IMR-90 (cell line): ENCODE measurements around the gene COPZ1. TPM values are rescaled to one million over a fixed set of nuclear protein-coding genes. Genes with fewer than 3 reads are reported as not detected.

Source experiments
- ATAC-seq: fragments of 200-7000 bp; cut with Tn5 transposase; 2 replicates; pipeline ENCODE4 v1.9.1; 2020; ENCODE audit warnings: low read depth, mild to moderate bottlenecking, moderate library complexity
- BruUV-seq: library from RNA; stranded (reverse); fragments of 400-500 nt; replicated peaks from 2 replicates; lab custom pipeline; 2021; lab: Mats Ljungman, UMichigan
- CTCF ChIA-PET: fragments of 300-600 bp; formaldehyde crosslinking; extraction: SDS; loops from one replicate; lab custom pipeline; 2021; ENCODE audit warnings: antibody characterized with exemption; lab: Yijun Ruan, JAX
- POLR2A ChIA-PET: fragments of 300-600 bp; sonication (Branson Sonifier 250); formaldehyde crosslinking; loops from one replicate; lab custom pipeline; 2022; ENCODE audit warnings: antibody characterized with exemption; ENCODE audit not compliant: unreplicated experiment; lab: Charles Lee
- DNase-seq: peaks from one replicate; pipeline ENCODE4 v3.0.0; 2013
- H2AFZ ChIP-seq: replicated peaks from 2 replicates; pipeline ENCODE3; 2013; ENCODE audit warnings: low read length, mild to moderate bottlenecking; ENCODE audit not compliant: poor library complexity
- H2AK5ac ChIP-seq: 2 replicates; pipeline ENCODE4 v1.6.1; 2013; ENCODE audit warnings: low read depth, low read length, inconsistent platforms
- H2AK9ac ChIP-seq: replicated peaks from 2 replicates; pipeline ENCODE3; 2013; ENCODE audit warnings: mild to moderate bottlenecking, low read depth, low read length, moderate library complexity; ENCODE audit not compliant: poor library complexity
- H2BK120ac ChIP-seq: 2 replicates; pipeline ENCODE4 v1.6.1; 2013; ENCODE audit warnings: low read depth, low read length, inconsistent platforms
- H2BK15ac ChIP-seq: 3 replicates; pipeline ENCODE4 v1.6.1; 2013; ENCODE audit warnings: low read depth, low read length, inconsistent platforms
- H2BK20ac ChIP-seq: 2 replicates; pipeline ENCODE4 v1.6.1; 2013; ENCODE audit warnings: low read depth, mild to moderate bottlenecking, inconsistent platforms, low read length, moderate library complexity
- H2BK5ac ChIP-seq: 2 replicates; pipeline ENCODE4 v1.6.1; 2013; ENCODE audit warnings: mild to moderate bottlenecking, low read depth, low read length, inconsistent platforms; ENCODE audit not compliant: poor library complexity, severe bottlenecking
- H3K14ac ChIP-seq: replicated peaks from 2 replicates; pipeline ENCODE4 v1.6.1; 2013; ENCODE audit warnings: low read depth, low read length, inconsistent platforms
- H3K18ac ChIP-seq: 2 replicates; pipeline ENCODE4 v1.6.1; 2013; ENCODE audit warnings: low read depth, low read length, control low read depth
- H3K23ac ChIP-seq: 2 replicates; pipeline ENCODE4 v1.6.1; 2013; ENCODE audit warnings: low read depth, low read length, inconsistent platforms
- H3K27ac ChIP-seq: 2 replicates; pipeline ENCODE4 v1.5.1; 2013; ENCODE audit warnings: mild to moderate bottlenecking, control low read depth, low read length; ENCODE audit not compliant: insufficient read depth
- H3K27me3 ChIP-seq: 2 replicates; pipeline ENCODE4 v1.6.1; 2013; ENCODE audit warnings: low read length; ENCODE audit not compliant: control insufficient read depth, insufficient read depth
- H3K36me3 ChIP-seq: 2 replicates; pipeline ENCODE4 v1.6.1; 2013; ENCODE audit warnings: low read length, mixed read lengths; ENCODE audit not compliant: control insufficient read depth, insufficient read depth
- H3K4ac ChIP-seq: 2 replicates; pipeline ENCODE4 v1.6.1; 2013; ENCODE audit warnings: low read depth, low read length, inconsistent platforms
- H3K4me1 ChIP-seq: 2 replicates; pipeline ENCODE4 v1.6.1; 2013; ENCODE audit warnings: low read length, mixed read lengths; ENCODE audit not compliant: control insufficient read depth, insufficient read depth
- H3K4me2 ChIP-seq: 2 replicates; pipeline ENCODE4 v1.6.1; 2013; ENCODE audit warnings: low read depth, mild to moderate bottlenecking, control low read depth, low read length, moderate library complexity
- H3K4me3 ChIP-seq: 2 replicates; pipeline ENCODE4 v1.5.1; 2013; ENCODE audit warnings: low read depth, mild to moderate bottlenecking, control low read depth, low read length, moderate library complexity; ENCODE audit not compliant: insufficient read depth
- H3K56ac ChIP-seq: 2 replicates; pipeline ENCODE4 v1.6.1; 2013; ENCODE audit warnings: low read length, inconsistent platforms; ENCODE audit not compliant: insufficient read depth; ENCODE audit errors: extremely low read depth
- H3K79me1 ChIP-seq, 2 experiments: 2 replicates each; pipeline ENCODE4 v1.6.1; 2013; ENCODE audit warnings: low read length in 2 of 2, inconsistent platforms in 1 of 2, low read depth in 1 of 2
- H3K9ac ChIP-seq: 2 replicates; pipeline ENCODE4 v1.6.1; 2013; ENCODE audit warnings: low read depth, low read length, control low read depth
- H3K9me1 ChIP-seq: 2 replicates; pipeline ENCODE4 v1.6.1; 2013; ENCODE audit warnings: low read length, inconsistent platforms; ENCODE audit not compliant: insufficient read depth
- H3K9me3 ChIP-seq: 2 replicates; pipeline ENCODE4 v1.6.1; 2013; ENCODE audit warnings: low read length; ENCODE audit not compliant: control insufficient read depth, insufficient read depth
- H4K20me1 ChIP-seq: 2 replicates; pipeline ENCODE4 v1.6.1; 2013; ENCODE audit warnings: low read length, inconsistent platforms; ENCODE audit not compliant: insufficient read depth
- H4K5ac ChIP-seq: 2 replicates; pipeline ENCODE4 v1.6.1; 2013; ENCODE audit warnings: mild to moderate bottlenecking, low read depth, low read length, control low read depth
- H4K8ac ChIP-seq, 2 experiments: 2 replicates each; pipeline ENCODE4 v1.6.1; 2013; ENCODE audit warnings: low read depth in 2 of 2, low read length in 2 of 2, control low read depth in 1 of 2, inconsistent platforms in 1 of 2
- H4K91ac ChIP-seq: 2 replicates; pipeline ENCODE4 v1.6.1; 2013; ENCODE audit warnings: low read depth, low read length, inconsistent platforms; ENCODE audit not compliant: insufficient read depth
- CEBPB ChIP-seq: IDR thresholded peaks from 2 replicates; pipeline ENCODE4 v1.6.1; 2012; ENCODE audit warnings: low read depth, low read length, improper control_type of control experiment
- MXI1 ChIP-seq: IDR thresholded peaks from 2 replicates; pipeline ENCODE4 v1.6.1; 2012; ENCODE audit warnings: low read depth, mild to moderate bottlenecking, low read length, moderate library complexity, borderline replicate concordance
- RFX5 ChIP-seq: IDR thresholded peaks from 2 replicates; pipeline ENCODE4 v1.8.0; 2012; ENCODE audit warnings: low read depth, mild to moderate bottlenecking, low read length, moderate library complexity
- WGBS, 2 experiments: methylation state at CpG; one replicate each; pipeline versions ENCODE4 v1.1.5 to v1.1.7; 2013; ENCODE audit warnings: missing lambda C conversion rate in 2 of 2; ENCODE audit not compliant: insufficient read length in 1 of 2; ENCODE audit errors: extremely low coverage in 2 of 2; 5-methylcytosine and 5-hydroxymethylcytosine counted together
- dilution Hi-C: fragments of 300-500 bp; cut with HindIII; formaldehyde crosslinking; loops from one replicate; pipeline ENCODE4 v1.14.3; 2018; ENCODE audit warnings: low sequenced_read_pairs; ENCODE audit not compliant: unreplicated experiment
- in situ Hi-C: fragments of 300-500 bp; cut with MboI; formaldehyde crosslinking; loops from 3 replicates; pipeline ENCODE4 v1.14.3; 2019; ENCODE audit warnings: low sequenced_read_pairs, inconsistent platforms, mixed read lengths
- intact Hi-C: fragments of 100-400 bp; cut with micrococcal nuclease; formaldehyde crosslinking; loops from 2 replicates; pipeline ENCODE4 v1.10.0; 2022
- polyA plus RNA-seq, 3 experiments: library from polyadenylated mRNA; depleted of rRNA; stranded (reverse); fragments of >200 nt; gene quantifications; 2 replicates each; pipeline ENCODE4 v1.2.3, GENCODE V29; 2012; ENCODE audit warnings: low replicate concordance in 1 of 3
- total RNA-seq: library from RNA; depleted of rRNA; stranded (reverse); fragments of >200 nt; gene quantifications from 2 replicates; pipeline ENCODE4 v1.2.3, GENCODE V29; 2012
- TF ChIP-seq, protein P1 (sequence below): fragments of 150-350 bp; IDR thresholded peaks from 2 replicates; pipeline ENCODE4 v1.6.1; 2017; ENCODE audit warnings: mild to moderate bottlenecking, antibody characterized with exemption, low read length, low read depth
- TF ChIP-seq, protein P2 (sequence below): fragments of 150-350 bp; IDR thresholded peaks from 2 replicates; pipeline ENCODE4 v1.6.1; 2016; ENCODE audit warnings: low read depth, mild to moderate bottlenecking, low read length, moderate library complexity, borderline replicate concordance

The COPZ1 gene
- total and polyA plus RNA-seq, 2 of the 4 experiments (the other 2 are of a cell fraction) = 187 to 382 TPM

GRCh38 chr12:54381136-54381535 lies 56.2 kb downstream of the COPZ1 start (continued):
- no peak for TF ChIP-seq CEBPB

GRCh38 chr12:54383041-54383609 lies 58.2 kb downstream of the COPZ1 start:
- no peak overlapping the region for H3K4me3 ChIP-seq
- peak overlapping the region; percentile 13; the same call in 1 of the 3 replicates for H2BK15ac ChIP-seq
- BruUV-seq = no TSS peak
- H4K5ac ChIP-seq = peak overlapping the region; percentile 50; the same call in 1 of the 2 replicates
- no peak overlapping the region for H3K56ac ChIP-seq
- dilution Hi-C loops (no loop called here), intact Hi-C loops (no loop called here), in situ Hi-C loops (no loop called here)
- peaks cover 0 to 6% of the 10 kb centered on the region in 2 experiments; a peak in 1 of 4 replicates for H3K79me1 ChIP-seq
- H3K27me3 ChIP-seq = no peaks in the 10 kb centered on the region
- peak overlapping the region; percentile 66 for H3K4ac ChIP-seq
- H2BK20ac ChIP-seq = peak overlapping the region; percentile 19; the same call in 1 of the 2 replicates
- H3K27ac ChIP-seq = peak overlapping the region; percentile 55
- H3K4me1 ChIP-seq = peaks cover 17% of the 10 kb centered on the region
- H3K9me1 ChIP-seq = no peaks in the 10 kb centered on the region; the same call in 1 of the 2 replicates
- peak overlapping the region; percentile 5 for H2AK9ac ChIP-seq
- H3K36me3 ChIP-seq = no peaks in the 10 kb centered on the region
- H4K20me1 ChIP-seq = peaks cover 4% of the 10 kb centered on the region; the same call in 1 of the 2 replicates
- H4K91ac ChIP-seq = no peak overlapping the region
- ChIA-PET CTCF (interaction anchor here (0.7 to 1.0 kb wide), 6 partner anchors 10 to 167 kb away, joined by 3 to 9 read pairs (median 3); no protein-coding TSS in a partner anchor), POLR2A (interaction anchor here (1.0 kb wide), 1 partner anchor 37 kb away, joined by 3 read pairs; no protein-coding TSS in a partner anchor)
- H4K8ac ChIP-seq = peak overlapping the region in 1 of 2 experiments; percentile 71; a peak in 1 of 4 replicates
- H3K4me2 ChIP-seq = no peak overlapping the region
- peak overlapping the region; percentile 69 for H2AFZ ChIP-seq
- ATAC-seq (peak; percentile 77), DNase-seq (peak; percentile 96)
- H2BK5ac ChIP-seq = peak overlapping the region; percentile 70
- H3K9ac ChIP-seq = no peak overlapping the region
- no peak overlapping the region for H3K23ac ChIP-seq
- peak overlapping the region; percentile 74 for H2BK120ac ChIP-seq
- H3K18ac ChIP-seq = peak overlapping the region; percentile 54; the same call in 1 of the 2 replicates
- no CpG with 5 or more reads among the region's 3 CpGs for WGBS, 2 experiments
- H3K9me3 ChIP-seq = no peaks in the 10 kb centered on the region
- no peak overlapping the region for H3K14ac ChIP-seq
- H2AK5ac ChIP-seq = peak overlapping the region; percentile 72; the same call in 1 of the 2 replicates
- TF ChIP-seq, protein P1, sequence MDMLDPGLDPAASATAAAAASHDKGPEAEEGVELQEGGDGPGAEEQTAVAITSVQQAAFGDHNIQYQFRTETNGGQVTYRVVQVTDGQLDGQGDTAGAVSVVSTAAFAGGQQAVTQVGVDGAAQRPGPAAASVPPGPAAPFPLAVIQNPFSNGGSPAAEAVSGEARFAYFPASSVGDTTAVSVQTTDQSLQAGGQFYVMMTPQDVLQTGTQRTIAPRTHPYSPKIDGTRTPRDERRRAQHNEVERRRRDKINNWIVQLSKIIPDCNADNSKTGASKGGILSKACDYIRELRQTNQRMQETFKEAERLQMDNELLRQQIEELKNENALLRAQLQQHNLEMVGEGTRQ = peak; percentile 36; the same call in 1 of the 2 replicates
- TF ChIP-seq RFX5 (peak; percentile 34; the same call in 1 of the 2 replicates), CEBPB (peak; percentile 96), MXI1 (peak; percentile 29; the same call in 1 of the 2 replicates)
- TF ChIP-seq, protein P2, sequence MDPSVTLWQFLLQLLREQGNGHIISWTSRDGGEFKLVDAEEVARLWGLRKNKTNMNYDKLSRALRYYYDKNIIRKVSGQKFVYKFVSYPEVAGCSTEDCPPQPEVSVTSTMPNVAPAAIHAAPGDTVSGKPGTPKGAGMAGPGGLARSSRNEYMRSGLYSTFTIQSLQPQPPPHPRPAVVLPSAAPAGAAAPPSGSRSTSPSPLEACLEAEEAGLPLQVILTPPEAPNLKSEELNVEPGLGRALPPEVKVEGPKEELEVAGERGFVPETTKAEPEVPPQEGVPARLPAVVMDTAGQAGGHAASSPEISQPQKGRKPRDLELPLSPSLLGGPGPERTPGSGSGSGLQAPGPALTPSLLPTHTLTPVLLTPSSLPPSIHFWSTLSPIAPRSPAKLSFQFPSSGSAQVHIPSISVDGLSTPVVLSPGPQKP = no peak
